HEK293 (cell line): Measurements from ENCODE around the gene LACC1.

Source experiments
- CTCF ChIA-PET: fragments of 350-600 bp; formaldehyde crosslinking; extraction: SDS; loops from one replicate; lab custom pipeline; 2021; ENCODE audit warnings: antibody characterized with exemption; lab: Yijun Ruan, JAX
- POLR2A ChIA-PET: fragments of 300-600 bp; formaldehyde crosslinking; extraction: SDS; loops from one replicate; lab custom pipeline; 2020; ENCODE audit warnings: antibody characterized with exemption, inconsistent platforms; lab: Yijun Ruan, JAX
- H3K27ac ChIP-seq: fragments of 200-500 bp; sonication (Bioruptor generic); 2 replicates; pipeline ENCODE4 v1.5.1; 2014; ENCODE audit warnings: low read depth, low read length, control low read depth, inconsistent platforms; ENCODE audit errors: extremely low read depth
- H3K36me3 ChIP-seq, 2 experiments: fragments of 200-500 bp in 1 of 2; sonication (Bioruptor generic) in 1 of 2; 1 replicate in 1 of 2; 2 replicates in 1 of 2; pipeline ENCODE4 v1.5.1; 2014 to 2017; ENCODE audit warnings: inconsistent platforms in 2 of 2, low read length in 2 of 2; ENCODE audit not compliant: control insufficient read depth in 2 of 2, insufficient read depth in 1 of 2
- H3K4me1 ChIP-seq: fragments of 200-500 bp; sonication (Bioruptor generic); 2 replicates; pipeline ENCODE4 v1.5.1; 2014; ENCODE audit warnings: mild to moderate bottlenecking, low read length, inconsistent platforms; ENCODE audit not compliant: control insufficient read depth, insufficient read depth
- H3K4me3 ChIP-seq: 2 replicates; pipeline ENCODE4 v1.5.1; 2011; ENCODE audit warnings: low read depth, mild to moderate bottlenecking, control low read depth, low read length, moderate library complexity
- H3K9me3 ChIP-seq: fragments of 200-500 bp; sonication (Bioruptor generic); 2 replicates; pipeline ENCODE4 v1.5.1; 2014; ENCODE audit warnings: low read depth, low read length, inconsistent platforms; ENCODE audit not compliant: control insufficient read depth, insufficient read depth
- BCL11B ChIP-seq: fragments of 450-650 bp; formaldehyde crosslinking; IDR thresholded peaks from 2 replicates; pipeline ENCODE4 v1.5.1; 2016; ENCODE audit warnings: low read depth, missing biosample characterization, missing genetic modification characterization
- FEZF1 ChIP-seq: fragments of 450-650 bp; formaldehyde crosslinking; IDR thresholded peaks from 2 replicates; pipeline ENCODE4 v1.5.1; 2016; ENCODE audit warnings: missing biosample characterization, missing genetic modification characterization
- HOXC10 ChIP-seq: sonication (generic); formaldehyde crosslinking; IDR thresholded peaks from 2 replicates; pipeline ENCODE4 v1.8.1; 2023; ENCODE audit warnings: mild to moderate bottlenecking, missing genetic modification reagents
- MYNN ChIP-seq: fragments of 450-650 bp; formaldehyde crosslinking; IDR thresholded peaks from 2 replicates; pipeline ENCODE4 v1.5.1; 2016; ENCODE audit warnings: missing biosample characterization, missing genetic modification characterization, borderline replicate concordance
- SP3 ChIP-seq: fragments of 450-650 bp; formaldehyde crosslinking; IDR thresholded peaks from 2 replicates; pipeline ENCODE4 v1.5.1; 2016; ENCODE audit warnings: missing biosample characterization, missing genetic modification characterization
- ZBTB48 ChIP-seq: fragments of 450-650 bp; formaldehyde crosslinking; IDR thresholded peaks from 2 replicates; pipeline ENCODE4 v1.5.1; 2016; ENCODE audit warnings: missing biosample characterization, missing genetic modification characterization
- ZBTB8A ChIP-seq: fragments of 450-650 bp; formaldehyde crosslinking; IDR thresholded peaks from 2 replicates; pipeline ENCODE4 v1.5.1; 2016; ENCODE audit warnings: missing biosample characterization, missing genetic modification characterization
- ZFP41 ChIP-seq: fragments of 450-650 bp; formaldehyde crosslinking; IDR thresholded peaks from 2 replicates; pipeline ENCODE4 v1.5.1; 2016; ENCODE audit warnings: missing biosample characterization, missing genetic modification characterization, borderline replicate concordance
- ZNF133 ChIP-seq: fragments of 450-650 bp; formaldehyde crosslinking; IDR thresholded peaks from 2 replicates; pipeline ENCODE4 v1.5.1; 2016; ENCODE audit warnings: missing biosample characterization, missing genetic modification characterization
- ZNF146 ChIP-seq: fragments of 450-650 bp; formaldehyde crosslinking; IDR thresholded peaks from 2 replicates; pipeline ENCODE4 v1.5.1; 2016; ENCODE audit warnings: missing biosample characterization, missing genetic modification characterization
- ZNF18 ChIP-seq: fragments of 450-650 bp; formaldehyde crosslinking; IDR thresholded peaks from 2 replicates; pipeline ENCODE4 v1.5.1; 2016; ENCODE audit warnings: missing biosample characterization, missing genetic modification characterization
- ZNF2 ChIP-seq: fragments of 450-650 bp; formaldehyde crosslinking; IDR thresholded peaks from 2 replicates; pipeline ENCODE4 v1.5.1; 2016; ENCODE audit warnings: missing biosample characterization, missing genetic modification characterization
- ZNF202 ChIP-seq: fragments of 450-650 bp; formaldehyde crosslinking; IDR thresholded peaks from 2 replicates; pipeline ENCODE4 v1.5.1; 2016; ENCODE audit warnings: missing biosample characterization, missing genetic modification characterization, borderline replicate concordance
- ZNF23 ChIP-seq: fragments of 450-650 bp; formaldehyde crosslinking; IDR thresholded peaks from 2 replicates; pipeline ENCODE4 v1.5.1; 2016; ENCODE audit warnings: missing biosample characterization, missing genetic modification characterization, borderline replicate concordance
- ZNF239 ChIP-seq: fragments of 450-650 bp; formaldehyde crosslinking; IDR thresholded peaks from 2 replicates; pipeline ENCODE4 v1.5.1; 2016; ENCODE audit warnings: missing biosample characterization, missing genetic modification characterization
- ZNF24 ChIP-seq: fragments of 450-650 bp; formaldehyde crosslinking; IDR thresholded peaks from 2 replicates; pipeline ENCODE4 v1.5.1; 2016; ENCODE audit warnings: missing biosample characterization, missing genetic modification characterization
- ZNF26 ChIP-seq: fragments of 450-650 bp; formaldehyde crosslinking; IDR thresholded peaks from 2 replicates; pipeline ENCODE4 v1.5.1; 2016; ENCODE audit warnings: missing biosample characterization, missing genetic modification characterization
- ZNF302 ChIP-seq: fragments of 450-650 bp; formaldehyde crosslinking; IDR thresholded peaks from 2 replicates; pipeline ENCODE4 v1.5.1; 2016; ENCODE audit warnings: missing biosample characterization, missing genetic modification characterization, low read depth
- ZNF350 ChIP-seq: fragments of 450-650 bp; formaldehyde crosslinking; IDR thresholded peaks from 2 replicates; pipeline ENCODE4 v1.5.0; 2017; ENCODE audit warnings: missing biosample characterization, mild to moderate bottlenecking, missing genetic modification characterization
- ZNF37A ChIP-seq: fragments of 450-650 bp; IDR thresholded peaks from 2 replicates; pipeline ENCODE4 v1.5.1; 2018; ENCODE audit warnings: missing biosample characterization, missing genetic modification characterization
- ZNF404 ChIP-seq: fragments of 450-650 bp; formaldehyde crosslinking; IDR thresholded peaks from 2 replicates; pipeline ENCODE4 v1.5.1; 2017; ENCODE audit warnings: missing biosample characterization, missing genetic modification characterization
- ZNF426 ChIP-seq: fragments of 450-650 bp; formaldehyde crosslinking; IDR thresholded peaks from 2 replicates; pipeline ENCODE4 v1.5.1; 2017; ENCODE audit warnings: missing biosample characterization, missing genetic modification characterization, mild to moderate bottlenecking, inconsistent platforms, moderate library complexity
- ZNF514 ChIP-seq: fragments of 450-650 bp; formaldehyde crosslinking; IDR thresholded peaks from 2 replicates; pipeline ENCODE4 v1.5.1; 2016; ENCODE audit warnings: missing biosample characterization, missing genetic modification characterization
- ZNF558 ChIP-seq: fragments of 450-650 bp; formaldehyde crosslinking; IDR thresholded peaks from 2 replicates; pipeline ENCODE4 v1.5.1; 2016; ENCODE audit warnings: missing biosample characterization, missing genetic modification characterization
- ZNF677 ChIP-seq: fragments of 450-650 bp; IDR thresholded peaks from 2 replicates; pipeline ENCODE4 v1.5.0; 2018; ENCODE audit warnings: missing biosample characterization, mild to moderate bottlenecking, missing genetic modification characterization, moderate library complexity
- ZNF747 ChIP-seq: fragments of 450-650 bp; formaldehyde crosslinking; IDR thresholded peaks from 2 replicates; pipeline ENCODE4 v1.5.1; 2016; ENCODE audit warnings: missing biosample characterization, missing genetic modification characterization
- ZSCAN23 ChIP-seq: fragments of 450-650 bp; formaldehyde crosslinking; IDR thresholded peaks from 2 replicates; pipeline ENCODE4 v1.5.1; 2016; ENCODE audit warnings: missing biosample characterization, missing genetic modification characterization
- TF ChIP-seq, protein P1 (sequence below): fragments of 450-650 bp; formaldehyde crosslinking; IDR thresholded peaks from 2 replicates; pipeline ENCODE4 v1.5.1; 2016; ENCODE audit warnings: missing biosample characterization, missing genetic modification characterization
- TF ChIP-seq, protein P2 (sequence below): fragments of 450-650 bp; formaldehyde crosslinking; IDR thresholded peaks from 2 replicates; pipeline ENCODE4 v1.5.1; 2017; ENCODE audit warnings: missing biosample characterization, missing genetic modification characterization

The LACC1 gene

DNA sequence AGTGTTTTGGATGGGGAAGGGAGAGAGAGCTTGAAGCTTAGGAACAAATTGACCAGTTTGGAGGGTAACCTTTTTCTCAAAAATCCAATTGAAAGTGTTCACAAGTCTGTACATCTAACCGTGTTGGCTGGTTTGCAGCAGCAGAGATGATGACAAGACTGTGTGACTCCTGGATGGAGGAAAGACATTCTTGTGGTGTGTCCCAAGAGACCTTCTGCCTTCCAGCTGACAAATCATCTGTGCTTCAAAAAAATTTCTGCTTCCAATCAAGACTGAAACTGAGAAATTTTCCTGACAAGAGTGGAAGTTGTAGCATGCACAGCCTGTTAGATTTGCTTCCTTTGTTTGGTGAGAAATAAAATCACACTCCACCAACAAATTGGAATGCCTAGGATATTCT, 56.2 kb downstream of the LACC1 start (continued):
- TF ChIP-seq ZNF24 (tag by site-specific recombination) (no peak), ZNF426 (tag by site-specific recombination) (no peak), ZNF747 (tag by site-specific recombination) (no peak), ZNF350 (tag by site-specific recombination) (no peak), ZNF404 (tag by site-specific recombination) (no peak)

GRCh38 chr13:43936647-43937046, 56.9 kb downstream of the LACC1 start:
- no peaks in the 10 kb centered on the region for H3K4me1 ChIP-seq
- H3K4me3 ChIP-seq, result no peak overlapping the region
- CTCF ChIA-PET, result no interaction called here
- POLR2A ChIA-PET, result no interaction called here
- H3K36me3 ChIP-seq, result no peaks in the 10 kb centered on the region
- no peaks in the 10 kb centered on the region for H3K9me3 ChIP-seq
- TF ChIP-seq ZNF133 (tag by site-specific recombination) (no peak), ZSCAN23 (tag by site-specific recombination) (no peak), ZNF18 (no peak), ZNF239 (tag by site-specific recombination) (no peak), ZNF514 (tag by site-specific recombination) (no peak), ZBTB8A (tag by site-specific recombination) (no peak), MYNN (tag by site-specific recombination) (no peak), ZNF558 (tag by site-specific recombination) (no peak), ZNF302 (tag by site-specific recombination) (no peak), ZFP41 (tag by site-specific recombination) (no peak)
- TF ChIP-seq, protein P1, sequence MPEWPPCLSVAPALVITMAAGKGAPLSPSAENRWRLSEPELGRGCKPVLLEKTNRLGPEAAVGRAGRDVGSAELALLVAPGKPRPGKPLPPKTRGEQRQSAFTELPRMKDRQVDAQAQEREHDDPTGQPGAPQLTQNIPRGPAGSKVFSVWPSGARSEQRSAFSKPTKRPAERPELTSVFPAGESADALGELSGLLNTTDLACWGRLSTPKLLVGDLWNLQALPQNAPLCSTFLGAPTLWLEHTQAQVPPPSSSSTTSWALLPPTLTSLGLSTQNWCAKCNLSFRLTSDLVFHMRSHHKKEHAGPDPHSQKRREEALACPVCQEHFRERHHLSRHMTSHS (tag by site-specific recombination), result no peak
- no peak overlapping the region for H3K27ac ChIP-seq

GRCh38 chr13:43937839-43938238, 58.1 kb downstream of the LACC1 start:
- no peak overlapping the region for H3K27ac ChIP-seq
- ChIA-PET POLR2A (no interaction called here), CTCF (no interaction called here)
- no peaks in the 10 kb centered on the region for H3K4me1 ChIP-seq
- H3K4me3 ChIP-seq, result no peak overlapping the region
- H3K9me3 ChIP-seq, result no peaks in the 10 kb centered on the region
- no peaks in the 10 kb centered on the region for H3K36me3 ChIP-seq
- TF ChIP-seq ZNF23 (no peak), ZNF37A (tag by site-specific recombination) (no peak), FEZF1 (tag by site-specific recombination) (no peak), ZNF146 (tag by site-specific recombination) (no peak), ZNF202 (tag by site-specific recombination) (no peak), HOXC10 (CRISPR knock-in tag) (no peak), BCL11B (tag by site-specific recombination) (no peak), ZNF677 (tag by site-specific recombination) (no peak), ZNF26 (no peak), SP3 (no peak), ZBTB48 (tag by site-specific recombination) (no peak), ZNF18 (no peak), ZNF2 (tag by site-specific recombination) (no peak)
- TF ChIP-seq, protein P2, sequence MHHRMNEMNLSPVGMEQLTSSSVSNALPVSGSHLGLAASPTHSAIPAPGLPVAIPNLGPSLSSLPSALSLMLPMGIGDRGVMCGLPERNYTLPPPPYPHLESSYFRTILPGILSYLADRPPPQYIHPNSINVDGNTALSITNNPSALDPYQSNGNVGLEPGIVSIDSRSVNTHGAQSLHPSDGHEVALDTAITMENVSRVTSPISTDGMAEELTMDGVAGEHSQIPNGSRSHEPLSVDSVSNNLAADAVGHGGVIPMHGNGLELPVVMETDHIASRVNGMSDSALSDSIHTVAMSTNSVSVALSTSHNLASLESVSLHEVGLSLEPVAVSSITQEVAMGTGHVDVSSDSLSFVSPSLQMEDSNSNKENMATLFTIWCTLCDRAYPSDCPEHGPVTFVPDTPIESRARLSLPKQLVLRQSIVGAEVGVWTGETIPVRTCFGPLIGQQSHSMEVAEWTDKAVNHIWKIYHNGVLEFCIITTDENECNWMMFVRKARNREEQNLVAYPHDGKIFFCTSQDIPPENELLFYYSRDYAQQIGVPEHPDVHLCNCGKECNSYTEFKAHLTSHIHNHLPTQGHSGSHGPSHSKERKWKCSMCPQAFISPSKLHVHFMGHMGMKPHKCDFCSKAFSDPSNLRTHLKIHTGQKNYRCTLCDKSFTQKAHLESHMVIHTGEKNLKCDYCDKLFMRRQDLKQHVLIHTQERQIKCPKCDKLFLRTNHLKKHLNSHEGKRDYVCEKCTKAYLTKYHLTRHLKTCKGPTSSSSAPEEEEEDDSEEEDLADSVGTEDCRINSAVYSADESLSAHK, result no peak
